Effector memory CD4-positive, alpha-beta T cell (primary cell): Measurements from ENCODE around the gene ATP10A.

ENCODE experiments used
- DNase-seq, 3 donors: peaks; one replicate each; pipeline ENCODE4 v3.0.0-alpha.2; 2020
- H3K27ac ChIP-seq: 2 replicates; pipeline ENCODE4 v1.7.0; 2013; ENCODE audit warnings: mild to moderate bottlenecking, low read length, moderate library complexity; ENCODE audit not compliant: insufficient read depth, poor library complexity, severe bottlenecking
- H3K27me3 ChIP-seq: replicated peaks from 2 replicates; pipeline ENCODE4 v1.7.0; 2013; ENCODE audit warnings: mild to moderate bottlenecking, low read length; ENCODE audit not compliant: insufficient read depth, control insufficient read depth, poor library complexity, severe bottlenecking
- H3K36me3 ChIP-seq: 2 replicates; pipeline ENCODE4 v1.7.0; 2013; ENCODE audit warnings: mild to moderate bottlenecking, low read length, moderate library complexity; ENCODE audit not compliant: control insufficient read depth, insufficient read depth
- H3K4me1 ChIP-seq: 2 replicates; pipeline ENCODE4 v1.7.0; 2013; ENCODE audit warnings: low read length, mild to moderate bottlenecking; ENCODE audit not compliant: control insufficient read depth, insufficient read depth, poor library complexity, severe bottlenecking
- H3K4me3 ChIP-seq: 2 replicates; pipeline ENCODE4 v1.7.0; 2013; ENCODE audit warnings: low read length, low read depth, mild to moderate bottlenecking; ENCODE audit not compliant: insufficient read depth, poor library complexity, severe bottlenecking
- H3K9me3 ChIP-seq: 2 replicates; pipeline ENCODE4 v1.7.0; 2013; ENCODE audit warnings: mild to moderate bottlenecking, low read length, moderate library complexity; ENCODE audit not compliant: control insufficient read depth

The ATP10A gene

GRCh38 chr15:25694823-25695312, 168.3 kb downstream of the ATP10A start:
- Histone ChIP-seq H3K4me1 (no peaks in the 10 kb centered on the region), H3K27ac (no peak overlapping the region), H3K27me3 (no peaks in the 10 kb centered on the region), H3K4me3 (no peak overlapping the region), H3K9me3 (no peaks in the 10 kb centered on the region), H3K36me3 (peaks cover 44% of the 10 kb centered on the region)
- no peak for DNase-seq

DNA sequence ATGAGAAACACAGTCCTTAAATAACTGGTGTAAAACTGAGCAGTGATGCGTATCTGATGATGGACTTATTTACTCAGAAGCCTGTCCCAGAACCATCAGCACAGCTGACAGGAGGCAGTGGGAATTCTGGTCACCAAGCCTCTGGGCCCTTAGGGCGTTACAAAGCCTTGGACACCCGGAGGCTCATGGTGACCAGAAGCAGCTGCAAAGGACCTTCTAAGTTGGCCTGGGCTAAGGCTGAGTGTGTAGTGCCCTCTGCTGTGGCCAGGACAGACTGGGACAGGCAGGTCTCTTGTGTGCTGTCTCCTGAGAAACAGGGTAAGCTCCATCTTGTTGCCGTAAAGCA, 168.9 kb downstream of the ATP10A start:
- no peaks in the 10 kb centered on the region for H3K9me3 ChIP-seq
- H3K36me3 ChIP-seq: peaks cover 44% of the 10 kb centered on the region
- H3K4me1 ChIP-seq: no peaks in the 10 kb centered on the region
- no peak overlapping the region for H3K4me3 ChIP-seq
- H3K27me3 ChIP-seq: no peaks in the 10 kb centered on the region
- no peak for DNase-seq
- H3K27ac ChIP-seq: no peak overlapping the region

DNA sequence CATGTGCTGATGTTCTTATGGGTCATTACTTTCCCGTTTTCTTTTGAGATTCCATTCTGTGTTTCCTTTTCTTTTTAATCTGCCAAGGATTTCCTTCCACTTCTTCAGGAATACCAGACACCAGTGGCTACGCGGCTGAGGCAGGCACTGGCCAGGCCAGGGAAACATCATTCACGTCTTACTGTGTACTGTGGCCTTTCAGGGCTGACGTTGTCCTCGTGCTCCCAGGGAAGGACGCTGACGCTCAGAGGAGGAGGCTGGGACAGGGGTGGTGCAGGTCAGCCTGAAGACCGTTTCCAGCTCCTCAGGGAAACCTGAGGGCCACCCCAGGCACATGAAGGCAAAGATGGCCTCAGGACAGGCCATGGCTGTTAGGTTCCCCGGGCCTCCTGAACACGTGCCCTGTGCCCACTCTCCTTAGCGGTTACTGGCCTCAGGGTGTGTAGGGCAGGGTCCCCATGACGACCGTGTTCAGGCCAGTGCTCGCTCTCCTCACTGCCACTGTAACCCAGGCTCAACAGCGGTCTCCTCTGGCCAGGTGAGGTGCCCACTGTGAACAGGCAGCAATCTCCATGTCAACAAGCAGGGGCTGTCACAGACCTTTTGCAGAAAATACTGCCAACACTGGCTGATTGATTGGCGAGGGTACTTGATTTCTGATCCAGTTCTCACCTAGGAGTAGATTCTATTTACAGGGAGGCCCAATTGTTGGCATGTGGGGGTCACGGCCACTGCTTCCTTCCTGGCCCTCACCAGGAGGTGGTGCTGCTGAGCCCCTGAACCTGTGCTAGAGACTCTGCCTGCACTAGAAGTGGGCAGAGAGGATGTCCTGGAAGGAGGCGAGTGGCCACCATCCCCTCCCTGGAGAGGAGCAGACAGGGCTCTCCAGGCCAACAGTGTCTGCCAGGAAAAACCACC, 169.5 kb downstream of the ATP10A start:
- no peak for DNase-seq
- H3K27me3 ChIP-seq: no peaks in the 10 kb centered on the region
- peaks cover 44% of the 10 kb centered on the region for H3K36me3 ChIP-seq
- H3K4me3 ChIP-seq: no peak overlapping the region
- no peaks in the 10 kb centered on the region for H3K4me1 ChIP-seq
- H3K27ac ChIP-seq: no peak overlapping the region
- H3K9me3 ChIP-seq: no peaks in the 10 kb centered on the region

DNA sequence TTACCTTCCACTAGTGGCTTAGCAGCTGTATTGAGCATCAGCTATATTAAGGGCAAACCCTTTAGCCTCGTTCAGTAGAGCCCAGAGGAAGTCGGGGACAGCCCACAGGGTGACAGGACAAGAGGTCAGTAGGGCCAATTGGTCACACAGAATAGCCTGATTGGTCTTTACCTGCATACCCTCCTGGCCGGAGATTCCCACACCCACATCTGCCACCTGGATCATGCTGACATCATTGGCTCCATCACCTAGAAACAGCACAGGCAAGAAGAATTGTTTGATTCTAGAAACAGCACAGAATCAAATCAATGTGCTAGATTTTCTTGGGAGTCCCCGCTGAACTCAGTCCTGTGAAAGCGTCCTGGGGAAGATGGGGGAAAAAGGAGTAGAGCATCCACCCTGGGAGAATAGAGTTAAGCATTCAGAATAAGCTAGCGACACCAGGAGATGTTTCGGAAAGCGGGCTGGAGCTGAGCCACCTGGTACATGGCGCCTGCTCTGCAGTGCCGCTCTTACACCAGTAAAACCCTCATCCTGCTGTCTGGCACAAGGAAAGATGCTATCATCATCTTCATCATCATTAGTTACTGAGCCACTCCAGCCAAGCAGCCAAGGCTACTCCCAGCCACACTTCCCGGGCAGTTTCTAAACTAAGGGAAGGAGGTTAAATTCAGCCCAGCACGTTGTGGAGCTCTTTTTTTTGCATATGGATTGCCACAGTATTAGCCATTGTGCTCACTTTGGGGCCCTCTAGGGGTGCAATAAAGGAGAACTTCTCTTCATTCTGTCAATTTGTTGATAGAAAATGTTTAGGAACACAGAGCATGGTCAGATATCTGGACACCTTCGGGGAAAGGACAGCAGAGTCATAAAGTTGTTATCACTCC, 171.3 kb downstream of the ATP10A start:
- no peaks in the 10 kb centered on the region for H3K9me3 ChIP-seq
- no peak overlapping the region for H3K27ac ChIP-seq
- no peaks in the 10 kb centered on the region for H3K4me1 ChIP-seq
- no peak for DNase-seq
- H3K27me3 ChIP-seq: no peaks in the 10 kb centered on the region
- H3K36me3 ChIP-seq: peaks cover 44% of the 10 kb centered on the region
- no peak overlapping the region for H3K4me3 ChIP-seq

GRCh38 chr15:25690673-25691543, 172.2 kb downstream of the ATP10A start:
- DNase-seq: no peak
- no peaks in the 10 kb centered on the region for H3K4me1 ChIP-seq
- H3K27ac ChIP-seq: no peak overlapping the region
- no peaks in the 10 kb centered on the region for H3K9me3 ChIP-seq
- H3K27me3 ChIP-seq: no peaks in the 10 kb centered on the region
- no peak overlapping the region for H3K4me3 ChIP-seq
- peaks cover 39% of the 10 kb centered on the region for H3K36me3 ChIP-seq

DNA sequence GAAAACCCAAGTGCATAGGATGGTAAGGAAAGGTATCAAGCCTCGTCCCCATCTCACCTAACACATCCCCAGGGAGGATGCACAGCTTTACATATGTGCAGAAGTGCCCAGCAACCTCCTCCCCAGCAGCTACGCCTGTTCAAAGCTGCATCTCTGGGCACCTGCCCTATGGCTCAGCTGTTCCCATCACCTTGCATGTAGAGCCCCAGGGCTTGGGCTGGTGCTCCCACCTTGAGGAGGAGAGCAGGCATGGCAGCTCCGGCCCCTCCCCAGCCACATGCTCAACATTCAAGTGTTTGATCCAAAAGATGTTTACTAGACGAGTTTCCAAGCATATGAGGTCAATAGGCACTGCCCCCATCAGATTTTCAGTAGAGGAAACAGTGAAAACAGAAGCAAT, 173.5 kb downstream of the ATP10A start:
- DNase-seq: no peak
- no peaks in the 10 kb centered on the region for H3K4me1 ChIP-seq
- no peak overlapping the region for H3K4me3 ChIP-seq
- H3K36me3 ChIP-seq: peaks cover 41% of the 10 kb centered on the region
- H3K27me3 ChIP-seq: no peaks in the 10 kb centered on the region
- no peak overlapping the region for H3K27ac ChIP-seq
- no peaks in the 10 kb centered on the region for H3K9me3 ChIP-seq

GRCh38 chr15:25688166-25688565, 175.0 kb downstream of the ATP10A start:
- DNase-seq: no peak
- no peak overlapping the region for H3K4me3 ChIP-seq
- H3K27me3 ChIP-seq: no peaks in the 10 kb centered on the region
- H3K36me3 ChIP-seq: peaks cover 38% of the 10 kb centered on the region
- H3K9me3 ChIP-seq: no peaks in the 10 kb centered on the region
- no peaks in the 10 kb centered on the region for H3K4me1 ChIP-seq
- H3K27ac ChIP-seq: no peak overlapping the region

DNA sequence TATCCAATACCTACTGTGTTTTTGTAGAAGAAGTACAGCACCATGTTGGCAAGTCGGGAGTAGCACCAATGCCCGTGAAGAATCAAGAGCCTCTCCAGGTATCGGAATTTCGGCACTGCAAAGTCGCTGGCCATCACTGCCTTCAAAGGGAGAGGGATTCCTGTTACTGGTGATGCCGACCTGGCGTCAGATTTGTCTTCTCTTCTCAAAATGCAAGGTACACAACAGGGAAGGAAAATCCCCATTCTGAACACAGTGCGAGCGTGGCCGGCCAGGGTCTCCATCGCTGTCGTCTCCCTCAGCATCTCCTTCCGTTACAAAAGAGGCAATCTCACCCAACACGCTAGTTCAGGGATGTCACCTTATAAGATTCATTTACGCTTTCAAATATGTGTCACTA, 175.4 kb downstream of the ATP10A start:
- Histone ChIP-seq H3K27me3 (no peaks in the 10 kb centered on the region), H3K4me3 (no peak overlapping the region), H3K27ac (no peak overlapping the region), H3K36me3 (peaks cover 33% of the 10 kb centered on the region), H3K9me3 (no peaks in the 10 kb centered on the region), H3K4me1 (no peaks in the 10 kb centered on the region)
- no peak for DNase-seq

DNA sequence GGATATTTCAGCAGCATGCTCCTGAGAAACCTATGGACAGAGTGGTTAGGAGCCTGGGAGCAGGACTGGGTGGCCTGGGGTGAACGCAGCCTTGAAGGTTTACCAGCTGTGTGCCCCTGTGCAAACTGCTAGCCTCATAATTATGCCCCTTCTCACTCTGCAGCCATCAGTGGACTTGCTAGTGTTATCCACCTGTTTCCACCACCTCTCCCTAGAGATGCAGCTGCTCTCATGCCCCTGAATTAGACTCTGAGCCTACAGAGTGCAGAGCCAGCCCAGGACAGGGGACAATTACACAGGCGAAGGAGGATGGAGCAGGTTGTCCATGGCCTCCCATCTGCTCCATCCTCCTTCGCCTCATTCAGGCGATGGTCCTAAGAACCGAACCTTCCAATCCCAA, 175.9 kb downstream of the ATP10A start:
- Histone ChIP-seq H3K36me3 (peaks cover 30% of the 10 kb centered on the region), H3K4me3 (no peak overlapping the region), H3K4me1 (no peaks in the 10 kb centered on the region)

More for the DNA sequence above, 175.9 kb downstream of the ATP10A start:
- H3K9me3 ChIP-seq: no peaks in the 10 kb centered on the region
- no peaks in the 10 kb centered on the region for H3K27me3 ChIP-seq
- no peak overlapping the region for H3K27ac ChIP-seq
- no peak for DNase-seq
